ENCODE results near the gene CASK.

The CASK gene

DNA sequence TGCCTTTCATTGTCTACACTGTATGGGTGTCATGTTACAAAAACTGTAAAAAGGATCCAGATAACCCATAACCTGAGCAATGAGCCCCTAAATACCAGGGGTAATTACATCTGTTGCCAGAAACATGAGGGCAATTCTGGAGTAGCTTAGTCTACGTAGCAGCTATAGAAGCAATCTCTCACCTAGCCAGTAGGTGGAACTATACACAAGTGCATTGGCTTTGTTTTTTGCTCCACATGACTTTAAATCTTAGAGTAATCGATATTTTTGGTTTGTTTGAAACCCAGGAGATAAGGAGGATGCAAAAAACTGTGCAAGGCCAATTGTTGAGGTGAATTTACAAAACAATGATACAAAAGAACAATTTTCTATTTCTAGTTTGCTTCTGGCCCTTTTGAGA lies 141.9 kb downstream of the CASK start:
- no peak for TF ChIP-seq POLR2A (IDR thresholded peaks at IDR 0.05; ENCODE audit: low read length)
- no peak for TF ChIP-seq GATA1 (IDR thresholded peaks at IDR 0.05; ENCODE audit: low read depth, low read length)
- peak; percentile 35 to 46 for DNase-seq

DNA sequence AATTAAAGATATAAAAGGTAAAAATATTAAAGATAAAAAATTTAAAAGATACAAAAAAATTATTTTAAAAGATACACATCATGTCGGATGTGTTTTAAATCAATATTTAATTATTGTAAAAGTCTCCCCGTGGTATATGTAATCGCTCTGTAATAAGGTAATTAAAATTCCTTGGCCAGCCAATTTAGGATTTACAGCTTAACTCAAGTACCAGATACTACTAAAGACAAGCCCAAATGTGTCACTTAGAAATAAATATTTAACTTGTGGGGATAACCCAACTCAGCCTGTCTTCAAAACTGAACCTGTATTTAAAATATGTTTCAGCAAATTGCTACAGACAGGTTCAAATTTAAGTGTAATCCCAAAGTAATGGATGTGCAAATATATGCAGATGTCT lies 143.4 kb downstream of the CASK start:
- TF ChIP-seq GATA1 (IDR thresholded peaks at IDR 0.05; ENCODE audit: low read depth, low read length) = no peak
- no peak for TF ChIP-seq POLR2A (IDR thresholded peaks at IDR 0.05; ENCODE audit: low read length)
- DNase-seq = no peak

DNA sequence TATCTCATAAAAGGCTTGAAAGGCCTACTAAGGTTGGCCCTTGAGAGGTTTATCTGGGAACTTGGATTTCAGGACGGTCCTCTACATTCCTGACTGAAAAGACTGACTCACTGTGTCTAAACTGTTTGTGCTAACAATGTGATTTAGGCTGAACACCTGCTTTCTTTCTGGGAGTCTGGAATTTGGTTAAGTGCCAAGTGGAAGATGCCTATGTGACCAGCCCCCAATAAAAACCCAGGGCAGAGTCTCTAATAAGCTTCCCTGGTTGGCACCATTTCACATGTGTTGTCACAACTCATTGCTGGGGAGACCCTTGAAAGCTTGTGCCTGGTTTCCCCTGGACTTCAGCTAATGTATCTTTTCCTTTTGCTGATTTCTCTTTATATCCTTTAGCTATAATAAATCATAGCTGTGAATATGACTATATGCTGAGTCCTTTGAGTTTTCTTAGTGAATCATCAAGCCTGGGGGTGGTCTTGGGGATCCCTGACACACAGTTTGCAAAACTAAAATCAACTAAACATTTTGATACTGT lies 144.3 kb downstream of the CASK start:
- TF ChIP-seq GATA1 (IDR thresholded peaks at IDR 0.05; ENCODE audit: low read depth, low read length) = no peak
- no peak for TF ChIP-seq POLR2A (IDR thresholded peaks at IDR 0.05; ENCODE audit: low read length)

DNA sequence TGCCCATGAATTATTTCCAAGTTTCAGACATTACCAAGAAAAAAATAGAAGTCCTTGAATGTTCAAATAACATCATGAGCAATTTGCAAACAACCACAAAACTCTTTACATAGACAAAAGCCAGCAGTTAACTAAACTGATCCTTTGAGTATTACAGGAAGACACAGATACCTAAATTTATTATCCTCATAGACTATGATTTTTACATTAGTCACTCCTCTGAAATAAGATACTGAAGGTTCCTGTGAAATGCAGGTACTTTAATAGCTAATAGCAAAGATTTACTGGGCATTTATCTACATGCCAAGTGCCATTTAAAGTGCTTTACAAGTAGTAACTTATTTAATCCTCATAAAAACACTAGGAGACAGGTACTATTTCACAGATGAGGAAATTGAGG lies 161.7 kb downstream of the CASK start:
- no peak for DNase-seq

More for the DNA sequence above, 144.3 kb downstream of the CASK start:
- DNase-seq = no peak

DNA sequence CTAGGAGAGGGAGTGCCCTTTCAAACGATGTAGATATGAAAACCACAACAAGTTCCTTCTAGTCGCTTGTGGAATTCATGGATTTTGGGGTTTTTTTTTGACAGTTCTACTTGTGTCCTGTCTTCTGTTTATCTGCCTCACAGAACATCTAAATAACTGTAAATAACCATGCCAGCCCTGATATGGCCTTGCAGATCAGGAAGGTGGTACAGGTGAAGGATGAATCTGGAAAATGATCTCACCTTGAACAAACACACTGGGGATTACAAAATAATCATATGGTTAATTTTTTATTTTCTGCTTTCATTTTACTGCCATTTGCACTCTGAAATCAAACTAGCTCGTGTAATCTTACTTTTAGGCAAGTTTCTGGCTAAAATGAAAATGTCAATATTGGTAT lies 162.2 kb downstream of the CASK start:
- no peak for DNase-seq
- TF ChIP-seq POLR2A (IDR thresholded peaks at IDR 0.05; ENCODE audit: low read length) (no peak), GATA1 (IDR thresholded peaks at IDR 0.05; ENCODE audit: low read depth, low read length) (no peak)

More for the DNA sequence above, 161.7 kb downstream of the CASK start:
- TF ChIP-seq POLR2A (IDR thresholded peaks at IDR 0.05; ENCODE audit: low read length) = no peak
- TF ChIP-seq GATA1 (IDR thresholded peaks at IDR 0.05; ENCODE audit: low read depth, low read length) = no peak

DNA sequence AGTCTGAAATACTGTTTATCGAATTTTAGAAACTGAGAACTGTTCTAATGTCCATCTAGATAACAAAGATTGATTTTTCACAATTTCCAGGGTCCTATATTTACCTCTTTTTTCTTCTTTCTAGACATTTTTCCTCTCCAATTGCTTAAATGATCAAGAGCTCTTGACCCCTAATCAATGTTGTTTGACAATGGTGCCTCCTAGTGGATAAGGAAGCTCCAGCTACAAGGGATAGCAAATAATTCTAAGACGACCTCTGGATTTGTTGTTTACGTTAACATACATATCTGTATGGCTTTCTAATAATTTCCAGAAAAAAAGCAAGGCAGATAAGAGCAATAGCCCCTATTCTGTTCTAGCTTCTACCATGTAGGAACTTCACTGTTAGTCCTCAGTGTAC lies 163.5 kb downstream of the CASK start:
- TF ChIP-seq POLR2A (IDR thresholded peaks at IDR 0.05; ENCODE audit: low read length) (no peak), GATA1 (IDR thresholded peaks at IDR 0.05; ENCODE audit: low read depth, low read length) (no peak)
- DNase-seq = peak; percentile 57 to 68

DNA sequence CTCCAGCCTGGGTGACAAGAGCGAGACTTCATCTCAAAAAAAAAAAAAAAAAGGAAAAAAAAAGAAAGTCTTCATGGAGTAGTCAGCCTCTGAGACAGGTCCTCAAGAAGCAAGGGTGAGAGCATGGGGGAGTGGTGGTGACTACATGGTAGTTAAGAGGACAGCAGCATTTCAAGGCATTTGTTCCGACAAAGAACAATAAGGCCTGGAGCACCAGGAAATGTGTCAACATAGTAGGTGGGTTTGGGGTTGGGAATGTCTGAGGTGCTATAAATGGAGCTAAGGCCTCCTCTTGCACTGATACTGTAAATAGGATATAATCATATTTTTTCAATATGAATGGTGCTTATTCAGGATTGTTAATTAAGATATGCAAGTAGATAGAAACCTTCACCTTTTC lies 165.0 kb downstream of the CASK start:
- TF ChIP-seq GATA1 (IDR thresholded peaks at IDR 0.05; ENCODE audit: low read depth, low read length) = no peak
- TF ChIP-seq POLR2A (IDR thresholded peaks at IDR 0.05; ENCODE audit: low read length) = no peak
- DNase-seq = no peak

DNA sequence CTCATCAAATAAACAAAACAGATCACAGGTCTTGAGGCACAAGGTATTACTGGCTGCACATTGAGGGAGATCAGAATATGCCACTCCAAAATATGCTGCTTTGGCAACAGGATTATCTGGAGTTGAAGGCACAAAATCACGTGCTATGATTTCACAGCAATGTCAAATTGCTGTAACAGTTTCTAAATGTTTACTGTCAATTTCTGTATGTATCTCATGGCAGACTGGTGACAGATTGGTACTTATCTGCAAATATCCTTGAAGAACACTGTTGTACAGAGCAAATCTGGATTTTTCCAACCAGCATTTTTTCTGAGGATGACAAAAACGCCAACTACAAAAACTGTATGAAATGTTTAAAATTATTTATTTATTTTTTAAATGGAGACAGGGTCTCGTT lies 172.6 kb downstream of the CASK start:
- TF ChIP-seq POLR2A (IDR thresholded peaks at IDR 0.05; ENCODE audit: low read length) = no peak
- no peak for TF ChIP-seq GATA1 (IDR thresholded peaks at IDR 0.05; ENCODE audit: low read depth, low read length)

DNA sequence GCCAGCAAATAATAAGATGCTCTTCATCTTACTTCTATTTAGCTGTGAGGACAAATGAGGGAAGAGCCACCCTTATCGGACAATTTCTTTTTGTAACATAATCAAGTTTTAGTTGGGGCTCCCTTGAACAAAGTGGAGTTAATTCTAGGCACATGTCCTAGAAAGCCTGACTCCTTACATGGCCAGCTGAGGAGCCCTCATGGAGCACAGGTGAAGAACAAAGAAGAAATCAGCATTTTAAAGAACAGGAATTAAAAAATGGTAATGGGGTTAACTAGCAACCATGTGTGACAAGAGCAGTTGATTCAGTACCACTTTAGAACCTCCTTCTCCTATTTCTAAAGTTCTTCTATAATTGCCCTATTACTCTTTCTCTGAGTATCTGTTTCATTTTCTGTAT lies 183.5 kb downstream of the CASK start:
- TF ChIP-seq POLR2A (IDR thresholded peaks at IDR 0.05; ENCODE audit: low read length) (no peak), GATA1 (IDR thresholded peaks at IDR 0.05; ENCODE audit: low read depth, low read length) (no peak)
- no peak for DNase-seq

More for the DNA sequence above, 172.6 kb downstream of the CASK start:
- no peak for DNase-seq

DNA sequence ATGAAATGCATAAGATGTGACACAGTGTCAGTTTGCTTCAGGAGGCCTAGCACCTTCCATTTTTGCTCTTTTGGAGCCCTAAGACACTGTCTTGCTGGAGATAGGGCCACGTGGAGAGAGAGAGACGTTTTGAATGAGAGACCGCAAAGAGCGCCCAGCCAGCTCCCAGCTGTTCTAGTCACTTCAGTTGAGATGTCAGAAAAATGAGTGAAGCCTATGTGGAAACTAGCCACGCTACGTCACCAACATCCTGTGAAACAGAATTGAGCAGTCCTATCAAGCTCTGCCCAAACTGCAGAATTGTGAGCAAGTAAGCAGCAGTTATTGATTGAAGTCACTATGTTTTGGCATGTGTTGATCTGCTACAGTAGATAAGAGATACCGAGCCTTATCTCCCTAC lies 186.3 kb downstream of the CASK start:
- peak; percentile 41 to 83 for DNase-seq
- TF ChIP-seq GATA1 (IDR thresholded peaks at IDR 0.05; ENCODE audit: low read depth, low read length) (no peak), POLR2A (IDR thresholded peaks at IDR 0.05; ENCODE audit: low read length) (no peak)

DNA sequence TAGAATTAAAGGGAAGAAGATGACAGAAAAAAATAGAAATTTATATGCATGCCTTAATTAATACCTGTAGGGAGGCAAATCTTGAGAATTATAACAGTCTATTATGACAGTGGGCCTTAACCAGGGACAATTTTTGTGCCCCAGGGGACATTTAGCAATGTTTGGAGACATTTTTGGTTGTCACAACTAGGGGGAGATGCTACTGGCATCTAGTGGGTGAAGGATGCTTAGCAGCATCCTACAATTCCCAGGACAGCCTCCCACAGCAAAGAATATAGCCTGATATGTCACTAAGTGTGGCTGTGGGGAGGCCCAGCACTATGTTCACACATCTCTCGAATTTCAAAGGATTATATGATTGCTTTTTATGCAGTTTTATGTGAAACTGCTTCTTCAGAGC lies 188.8 kb downstream of the CASK start:
- DNase-seq = peak; percentile 20 to 40

DNA sequence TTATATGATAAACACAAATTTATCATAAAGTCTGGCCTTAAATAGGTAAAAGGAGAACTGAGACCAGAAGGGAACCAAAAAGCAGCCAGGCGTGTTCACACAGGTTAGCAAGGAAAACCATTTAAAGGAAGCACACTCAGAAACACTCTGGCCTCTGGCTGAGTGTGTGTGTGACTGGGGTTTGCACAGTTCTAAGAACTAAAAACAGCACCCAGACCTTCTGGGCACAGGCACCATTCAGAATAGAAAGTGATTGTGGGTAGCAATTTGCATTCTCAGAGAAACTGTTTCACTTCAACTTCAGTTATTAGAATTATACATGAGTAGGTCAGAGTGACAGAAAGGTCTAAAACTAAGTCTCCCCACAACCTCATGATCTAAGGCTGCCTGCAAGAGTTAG lies 189.4 kb downstream of the CASK start:
- TF ChIP-seq GATA1 (IDR thresholded peaks at IDR 0.05; ENCODE audit: low read depth, low read length) (no peak), POLR2A (IDR thresholded peaks at IDR 0.05; ENCODE audit: low read length) (no peak)
- no peak for DNase-seq

More for the DNA sequence above, 188.8 kb downstream of the CASK start:
- no peak for TF ChIP-seq POLR2A (IDR thresholded peaks at IDR 0.05; ENCODE audit: low read length)
- TF ChIP-seq GATA1 (IDR thresholded peaks at IDR 0.05; ENCODE audit: low read depth, low read length) = no peak

DNA sequence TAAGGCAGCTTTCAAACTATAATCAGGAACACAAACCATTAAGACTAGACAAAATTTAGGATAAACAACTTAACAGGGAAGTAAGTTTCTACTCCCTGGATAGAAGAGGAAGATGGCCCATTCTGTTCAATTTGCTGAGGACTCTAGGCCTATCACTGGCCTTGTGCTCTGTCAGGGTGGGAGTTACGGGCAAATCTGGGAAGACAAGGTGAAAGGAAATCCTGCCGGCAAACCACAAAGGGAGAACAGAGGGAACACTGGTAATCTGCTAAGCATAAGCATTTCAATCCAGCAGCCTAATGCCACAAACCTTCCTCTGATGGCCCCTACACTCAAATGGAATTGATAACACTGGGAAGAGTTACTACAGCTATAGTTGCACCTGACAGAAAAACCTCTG lies 191.1 kb downstream of the CASK start:
- TF ChIP-seq POLR2A (IDR thresholded peaks at IDR 0.05; ENCODE audit: low read length) (no peak), GATA1 (IDR thresholded peaks at IDR 0.05; ENCODE audit: low read depth, low read length) (no peak)

DNA sequence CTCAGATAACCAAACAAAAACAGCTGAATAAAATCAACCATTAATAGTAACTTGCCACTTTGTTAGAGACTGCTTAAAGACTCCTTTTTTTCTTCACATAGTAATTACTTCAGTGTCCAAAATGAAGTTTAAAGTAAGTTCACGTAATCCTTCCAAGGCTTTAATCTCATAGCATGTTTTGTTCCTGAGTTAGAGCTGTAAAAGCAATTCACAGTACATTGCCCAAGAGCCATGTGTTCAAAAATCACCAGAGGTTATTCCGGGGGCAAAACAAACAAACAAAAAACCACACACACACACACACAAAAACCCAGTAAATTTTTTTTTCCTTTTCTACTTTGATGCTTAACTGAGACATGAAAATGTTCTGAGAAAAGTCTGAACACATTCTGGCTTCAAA lies 193.3 kb downstream of the CASK start:
- no peak for TF ChIP-seq GATA1 (IDR thresholded peaks at IDR 0.05; ENCODE audit: low read depth, low read length)
- TF ChIP-seq POLR2A (IDR thresholded peaks at IDR 0.05; ENCODE audit: low read length) = no peak
- no peak for DNase-seq

More for the DNA sequence above, 191.1 kb downstream of the CASK start:
- DNase-seq = no peak

DNA sequence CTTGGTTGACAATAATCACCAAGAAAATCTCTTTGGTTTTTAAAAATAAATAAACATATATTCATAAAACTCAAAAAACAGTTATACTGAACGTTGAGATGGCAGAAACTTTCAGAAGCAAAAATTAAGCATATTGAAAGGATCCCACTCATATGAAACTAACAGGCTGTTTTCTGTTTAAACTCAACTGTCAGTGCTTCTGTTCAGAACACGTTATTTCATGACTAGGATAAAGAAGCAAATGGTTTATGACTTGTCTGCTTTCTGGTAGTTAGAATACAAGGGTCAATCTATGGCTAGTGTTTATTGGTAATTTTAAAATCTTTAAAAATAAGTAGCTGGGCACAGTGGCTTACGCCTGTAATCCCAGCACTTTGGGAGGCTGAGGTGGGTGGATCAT lies 195.2 kb downstream of the CASK start:
- TF ChIP-seq GATA1 (IDR thresholded peaks at IDR 0.05; ENCODE audit: low read depth, low read length) (no peak), POLR2A (IDR thresholded peaks at IDR 0.05; ENCODE audit: low read length) (no peak)
- DNase-seq = no peak

DNA sequence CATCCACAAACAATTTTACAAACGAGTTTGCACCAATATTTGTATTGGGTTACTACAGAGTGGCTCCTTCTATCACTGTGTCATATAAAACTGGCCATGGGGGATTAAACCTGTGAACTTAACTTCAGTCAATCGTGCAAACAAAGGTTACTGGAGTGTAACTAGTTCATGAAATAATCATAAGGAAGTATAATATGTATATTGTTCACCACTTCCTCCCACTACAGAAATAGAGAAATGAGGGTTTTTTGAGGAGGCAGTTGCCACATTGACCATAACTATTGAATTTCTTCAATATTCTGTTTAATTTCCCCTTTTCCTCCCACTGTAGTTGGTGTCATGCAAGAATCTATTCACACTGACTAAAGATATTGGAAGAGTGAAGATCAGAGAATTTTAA lies 199.5 kb downstream of the CASK start, which contains the start of gene GPR82:
TSS of gene GPR82 (plus strand) at position 356 of the 400 bp plus-strand sequence. CDS start 2,846 bp downstream, outside the sequence.
- no peak for TF ChIP-seq POLR2A (IDR thresholded peaks at IDR 0.05; ENCODE audit: low read length)
- no peak for TF ChIP-seq GATA1 (IDR thresholded peaks at IDR 0.05; ENCODE audit: low read depth, low read length)
- DNase-seq = no peak

Measured in erythroblast (primary cell).